SK-N-SH treated with all-trans-retinoic acid at 6 μM for 48 hours (cell line): ENCODE data around the gene FGFRL1.

Experiments
- ATAC-seq: fragments of 200-7000 bp; cut with Tn5 transposase; 3 replicates; pipeline ENCODE4 v1.9.1; 2020; ENCODE audit warnings: mild to moderate bottlenecking, moderate library complexity
- ARNTL ChIP-seq: fragments of 450-650 bp; formaldehyde crosslinking; IDR thresholded peaks from 2 replicates; pipeline ENCODE4 v1.5.0; 2020; ENCODE audit warnings: low read depth, mild to moderate bottlenecking, moderate library complexity, borderline replicate concordance
- BACH2 ChIP-seq: fragments of 250-450 bp; sonication (Bioruptor Pico); IDR thresholded peaks from 2 replicates; pipeline ENCODE4 v1.9.0; 2021; ENCODE audit warnings: mild to moderate bottlenecking, borderline replicate concordance
- CSDC2 ChIP-seq: fragments of 250-450 bp; sonication (Bioruptor Pico); IDR thresholded peaks from 2 replicates; pipeline ENCODE4 v1.5.0; 2020; ENCODE audit warnings: mild to moderate bottlenecking, moderate library complexity
- GLIS3 ChIP-seq: fragments of 250-450 bp; sonication (Bioruptor Pico); IDR thresholded peaks from 2 replicates; pipeline ENCODE4 v1.5.0; 2020; ENCODE audit warnings: mild to moderate bottlenecking, moderate library complexity
- ISL1 ChIP-seq: fragments of 250-450 bp; sonication (Bioruptor Pico); IDR thresholded peaks from 2 replicates; pipeline ENCODE4 v2.1.2; 2022; ENCODE audit warnings: mild to moderate bottlenecking, moderate library complexity
- OSR1 ChIP-seq: fragments of 250-450 bp; sonication (Bioruptor Pico); IDR thresholded peaks from 2 replicates; pipeline ENCODE4 v1.8.0; 2022; ENCODE audit warnings: moderate library complexity, mild to moderate bottlenecking, inconsistent platforms
- PPARA ChIP-seq: fragments of 250-450 bp; sonication (Bioruptor Pico); IDR thresholded peaks from 2 replicates; pipeline ENCODE4 v1.5.0; 2020; ENCODE audit warnings: mild to moderate bottlenecking, borderline replicate concordance
- RARB ChIP-seq: fragments of 250-450 bp; sonication (Bioruptor Pico); IDR thresholded peaks from 2 replicates; pipeline ENCODE4 v1.8.0; 2021; ENCODE audit warnings: mild to moderate bottlenecking, moderate library complexity
- SNAI2 ChIP-seq: fragments of 250-450 bp; sonication (Bioruptor Pico); IDR thresholded peaks from 2 replicates; pipeline ENCODE4 v1.5.0; 2020; ENCODE audit warnings: mild to moderate bottlenecking, moderate library complexity
- TCF4 ChIP-seq: fragments of 250-450 bp; sonication (Bioruptor Pico); IDR thresholded peaks from 2 replicates; pipeline ENCODE4 v1.8.0; 2021; ENCODE audit warnings: mild to moderate bottlenecking, moderate library complexity, borderline replicate concordance
- TOX ChIP-seq: fragments of 250-450 bp; sonication (Bioruptor Pico); IDR thresholded peaks from 2 replicates; pipeline ENCODE4 v1.8.0; 2021; ENCODE audit warnings: mild to moderate bottlenecking, moderate library complexity, borderline replicate concordance
- ZC3H10 ChIP-seq: fragments of 250-450 bp; sonication (Bioruptor Pico); IDR thresholded peaks from 2 replicates; pipeline ENCODE4 v1.5.1; 2021; ENCODE audit warnings: mild to moderate bottlenecking, moderate library complexity
- ZFP3 ChIP-seq: fragments of 250-450 bp; sonication (Bioruptor Pico); IDR thresholded peaks from 2 replicates; pipeline ENCODE4 v1.5.0; 2020; ENCODE audit warnings: mild to moderate bottlenecking, moderate library complexity
- ZFP30 ChIP-seq: fragments of 450-650 bp; formaldehyde crosslinking; IDR thresholded peaks from 2 replicates; pipeline ENCODE4 v1.5.0; 2022; ENCODE audit warnings: mild to moderate bottlenecking, moderate library complexity
- ZNF565 ChIP-seq: fragments of 450-650 bp; formaldehyde crosslinking; conservative IDR thresholded peaks from 2 replicates; pipeline ENCODE4 v1.5.0; 2020; ENCODE audit warnings: low read depth, mild to moderate bottlenecking, moderate library complexity
- ZNF70 ChIP-seq: fragments of 450-650 bp; formaldehyde crosslinking; IDR thresholded peaks from 2 replicates; pipeline ENCODE4 v1.5.0; 2020; ENCODE audit warnings: mild to moderate bottlenecking, moderate library complexity
- ZNF8 ChIP-seq: fragments of 450-650 bp; formaldehyde crosslinking; IDR thresholded peaks from 2 replicates; pipeline ENCODE4 v1.5.0; 2020; ENCODE audit warnings: mild to moderate bottlenecking, moderate library complexity
- TF ChIP-seq, protein P1 (sequence below): fragments of 250-450 bp; sonication (Bioruptor Pico); IDR thresholded peaks from 2 replicates; pipeline ENCODE4 v1.8.0; 2020; ENCODE audit warnings: mild to moderate bottlenecking, moderate library complexity, borderline replicate concordance
- TF ChIP-seq, protein P2 (sequence below): fragments of 250-450 bp; sonication (Bioruptor Pico); IDR thresholded peaks from 2 replicates; pipeline ENCODE4 v1.5.1; 2020; ENCODE audit warnings: low read depth, mild to moderate bottlenecking, moderate library complexity
- TF ChIP-seq, protein P3 (sequence below): fragments of 250-450 bp; sonication (Bioruptor Pico); IDR thresholded peaks from 2 replicates; pipeline ENCODE4 v1.8.0; 2021; ENCODE audit warnings: low read depth, mild to moderate bottlenecking, moderate library complexity, borderline replicate concordance
- TF ChIP-seq, protein P4 (sequence below): fragments of 250-450 bp; sonication (Bioruptor Pico); IDR thresholded peaks from 2 replicates; pipeline ENCODE4 v1.5.1; 2021; ENCODE audit warnings: mild to moderate bottlenecking, moderate library complexity

Gene FGFRL1

DNA sequence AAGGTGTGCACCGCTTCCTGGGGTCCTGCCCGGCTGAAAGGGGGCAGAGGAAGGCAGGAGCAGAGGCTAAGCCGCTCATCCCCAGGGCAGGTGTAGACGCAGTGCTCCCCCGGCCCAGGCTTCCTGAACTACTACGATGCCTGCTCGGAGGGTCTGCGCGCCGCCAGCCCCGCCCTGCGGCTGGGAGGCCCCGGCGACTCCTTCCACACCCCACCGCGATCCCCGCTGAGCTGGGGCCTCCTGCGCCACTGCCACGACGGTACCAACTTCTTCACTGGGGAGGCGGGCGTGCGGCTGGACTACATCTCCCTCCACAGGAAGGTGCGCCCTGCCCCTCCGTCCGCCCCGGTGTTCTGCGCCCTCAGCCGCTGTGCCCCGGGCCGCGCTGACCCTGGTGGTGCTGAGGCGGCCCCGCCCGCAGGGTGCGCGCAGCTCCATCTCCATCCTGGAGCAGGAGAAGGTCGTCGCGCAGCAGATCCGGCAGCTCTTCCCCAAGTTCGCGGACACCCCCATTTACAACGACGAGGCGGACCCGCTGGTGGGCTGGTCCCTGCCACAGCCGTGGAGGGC is 9.8 kb upstream of the FGFRL1 start:
- ATAC-seq = no peak

DNA sequence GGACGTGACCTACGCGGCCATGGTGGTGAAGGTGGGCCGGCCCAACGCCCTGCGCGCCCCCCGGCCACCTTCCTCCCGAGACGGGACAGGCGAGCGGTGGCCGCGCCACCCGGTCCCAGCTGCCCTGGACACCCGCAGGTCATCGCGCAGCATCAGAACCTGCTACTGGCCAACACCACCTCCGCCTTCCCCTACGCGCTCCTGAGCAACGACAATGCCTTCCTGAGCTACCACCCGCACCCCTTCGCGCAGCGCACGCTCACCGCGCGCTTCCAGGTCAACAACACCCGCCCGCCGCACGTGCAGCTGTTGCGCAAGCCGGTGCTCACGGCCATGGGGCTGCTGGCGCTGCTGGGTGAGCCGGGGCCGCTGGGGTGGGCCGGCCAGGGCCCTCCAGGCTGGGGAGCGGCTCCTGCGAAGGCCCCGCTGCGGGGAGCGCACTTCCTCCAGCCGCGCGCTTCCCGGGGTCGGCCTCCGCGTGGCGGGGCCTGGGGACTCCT is 9.2 kb upstream of the FGFRL1 start:
- TF ChIP-seq, protein P1, sequence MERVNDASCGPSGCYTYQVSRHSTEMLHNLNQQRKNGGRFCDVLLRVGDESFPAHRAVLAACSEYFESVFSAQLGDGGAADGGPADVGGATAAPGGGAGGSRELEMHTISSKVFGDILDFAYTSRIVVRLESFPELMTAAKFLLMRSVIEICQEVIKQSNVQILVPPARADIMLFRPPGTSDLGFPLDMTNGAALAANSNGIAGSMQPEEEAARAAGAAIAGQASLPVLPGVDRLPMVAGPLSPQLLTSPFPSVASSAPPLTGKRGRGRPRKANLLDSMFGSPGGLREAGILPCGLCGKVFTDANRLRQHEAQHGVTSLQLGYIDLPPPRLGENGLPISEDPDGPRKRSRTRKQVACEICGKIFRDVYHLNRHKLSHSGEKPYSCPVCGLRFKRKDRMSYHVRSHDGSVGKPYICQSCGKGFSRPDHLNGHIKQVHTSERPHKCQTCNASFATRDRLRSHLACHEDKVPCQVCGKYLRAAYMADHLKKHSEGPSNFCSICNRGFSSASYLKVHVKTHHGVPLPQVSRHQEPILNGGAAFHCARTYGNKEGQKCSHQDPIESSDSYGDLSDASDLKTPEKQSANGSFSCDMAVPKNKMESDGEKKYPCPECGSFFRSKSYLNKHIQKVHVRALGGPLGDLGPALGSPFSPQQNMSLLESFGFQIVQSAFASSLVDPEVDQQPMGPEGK (CRISPR knock-in tag) = no peak
- TF ChIP-seq SNAI2 (CRISPR knock-in tag) (no peak), ZNF8 (CRISPR knock-in tag) (no peak), ZNF565 (no peak), CSDC2 (no peak), TCF4 (no peak), TOX (no peak), ZFP3 (CRISPR knock-in tag) (no peak), BACH2 (no peak), PPARA (no peak)
- TF ChIP-seq, protein P2, sequence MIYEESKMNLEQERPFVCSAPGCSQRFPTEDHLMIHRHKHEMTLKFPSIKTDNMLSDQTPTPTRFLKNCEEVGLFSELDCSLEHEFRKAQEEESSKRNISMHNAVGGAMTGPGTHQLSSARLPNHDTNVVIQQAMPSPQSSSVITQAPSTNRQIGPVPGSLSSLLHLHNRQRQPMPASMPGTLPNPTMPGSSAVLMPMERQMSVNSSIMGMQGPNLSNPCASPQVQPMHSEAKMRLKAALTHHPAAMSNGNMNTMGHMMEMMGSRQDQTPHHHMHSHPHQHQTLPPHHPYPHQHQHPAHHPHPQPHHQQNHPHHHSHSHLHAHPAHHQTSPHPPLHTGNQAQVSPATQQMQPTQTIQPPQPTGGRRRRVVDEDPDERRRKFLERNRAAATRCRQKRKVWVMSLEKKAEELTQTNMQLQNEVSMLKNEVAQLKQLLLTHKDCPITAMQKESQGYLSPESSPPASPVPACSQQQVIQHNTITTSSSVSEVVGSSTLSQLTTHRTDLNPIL (CRISPR knock-in tag) = no peak
- TF ChIP-seq, protein P3, sequence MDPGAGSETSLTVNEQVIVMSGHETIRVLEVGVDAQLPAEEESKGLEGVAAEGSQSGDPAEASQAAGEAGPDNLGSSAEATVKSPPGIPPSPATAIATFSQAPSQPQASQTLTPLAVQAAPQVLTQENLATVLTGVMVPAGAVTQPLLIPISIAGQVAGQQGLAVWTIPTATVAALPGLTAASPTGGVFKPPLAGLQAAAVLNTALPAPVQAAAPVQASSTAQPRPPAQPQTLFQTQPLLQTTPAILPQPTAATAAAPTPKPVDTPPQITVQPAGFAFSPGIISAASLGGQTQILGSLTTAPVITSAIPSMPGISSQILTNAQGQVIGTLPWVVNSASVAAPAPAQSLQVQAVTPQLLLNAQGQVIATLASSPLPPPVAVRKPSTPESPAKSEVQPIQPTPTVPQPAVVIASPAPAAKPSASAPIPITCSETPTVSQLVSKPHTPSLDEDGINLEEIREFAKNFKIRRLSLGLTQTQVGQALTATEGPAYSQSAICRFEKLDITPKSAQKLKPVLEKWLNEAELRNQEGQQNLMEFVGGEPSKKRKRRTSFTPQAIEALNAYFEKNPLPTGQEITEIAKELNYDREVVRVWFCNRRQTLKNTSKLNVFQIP = no peak
- TF ChIP-seq, all 23 proteins: peak for 0
- no peak; the same call in 2 of the 3 replicates for ATAC-seq

More for the DNA sequence above, 9.8 kb upstream of the FGFRL1 start:
- TF ChIP-seq ZFP3 (CRISPR knock-in tag) (no peak), ZNF565 (no peak), GLIS3 (CRISPR knock-in tag) (no peak), ARNTL (CRISPR knock-in tag) (no peak), TCF4 (no peak), ZNF70 (CRISPR knock-in tag) (no peak), OSR1 (CRISPR knock-in tag) (no peak), TOX (no peak), ISL1 (CRISPR knock-in tag) (no peak), RARB (CRISPR knock-in tag) (no peak), SNAI2 (CRISPR knock-in tag) (no peak), PPARA (no peak), BACH2 (no peak), ZNF8 (CRISPR knock-in tag) (no peak), ZFP30 (CRISPR knock-in tag) (no peak), ZC3H10 (no peak)
- TF ChIP-seq, protein P3 = no peak
- TF ChIP-seq, protein P4, sequence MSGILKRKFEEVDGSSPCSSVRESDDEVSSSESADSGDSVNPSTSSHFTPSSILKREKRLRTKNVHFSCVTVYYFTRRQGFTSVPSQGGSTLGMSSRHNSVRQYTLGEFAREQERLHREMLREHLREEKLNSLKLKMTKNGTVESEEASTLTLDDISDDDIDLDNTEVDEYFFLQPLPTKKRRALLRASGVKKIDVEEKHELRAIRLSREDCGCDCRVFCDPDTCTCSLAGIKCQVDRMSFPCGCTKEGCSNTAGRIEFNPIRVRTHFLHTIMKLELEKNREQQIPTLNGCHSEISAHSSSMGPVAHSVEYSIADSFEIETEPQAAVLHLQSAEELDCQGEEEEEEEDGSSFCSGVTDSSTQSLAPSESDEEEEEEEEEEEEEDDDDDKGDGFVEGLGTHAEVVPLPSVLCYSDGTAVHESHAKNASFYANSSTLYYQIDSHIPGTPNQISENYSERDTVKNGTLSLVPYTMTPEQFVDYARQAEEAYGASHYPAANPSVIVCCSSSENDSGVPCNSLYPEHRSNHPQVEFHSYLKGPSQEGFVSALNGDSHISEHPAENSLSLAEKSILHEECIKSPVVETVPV (CRISPR knock-in tag) = no peak
- TF ChIP-seq, protein P2 (CRISPR knock-in tag) = no peak
- TF ChIP-seq, protein P1 (CRISPR knock-in tag) = no peak
- TF ChIP-seq, all 23 proteins: peak for 0
